ENCODE measurements around the gene TMC6.

Gene TMC6

DNA sequence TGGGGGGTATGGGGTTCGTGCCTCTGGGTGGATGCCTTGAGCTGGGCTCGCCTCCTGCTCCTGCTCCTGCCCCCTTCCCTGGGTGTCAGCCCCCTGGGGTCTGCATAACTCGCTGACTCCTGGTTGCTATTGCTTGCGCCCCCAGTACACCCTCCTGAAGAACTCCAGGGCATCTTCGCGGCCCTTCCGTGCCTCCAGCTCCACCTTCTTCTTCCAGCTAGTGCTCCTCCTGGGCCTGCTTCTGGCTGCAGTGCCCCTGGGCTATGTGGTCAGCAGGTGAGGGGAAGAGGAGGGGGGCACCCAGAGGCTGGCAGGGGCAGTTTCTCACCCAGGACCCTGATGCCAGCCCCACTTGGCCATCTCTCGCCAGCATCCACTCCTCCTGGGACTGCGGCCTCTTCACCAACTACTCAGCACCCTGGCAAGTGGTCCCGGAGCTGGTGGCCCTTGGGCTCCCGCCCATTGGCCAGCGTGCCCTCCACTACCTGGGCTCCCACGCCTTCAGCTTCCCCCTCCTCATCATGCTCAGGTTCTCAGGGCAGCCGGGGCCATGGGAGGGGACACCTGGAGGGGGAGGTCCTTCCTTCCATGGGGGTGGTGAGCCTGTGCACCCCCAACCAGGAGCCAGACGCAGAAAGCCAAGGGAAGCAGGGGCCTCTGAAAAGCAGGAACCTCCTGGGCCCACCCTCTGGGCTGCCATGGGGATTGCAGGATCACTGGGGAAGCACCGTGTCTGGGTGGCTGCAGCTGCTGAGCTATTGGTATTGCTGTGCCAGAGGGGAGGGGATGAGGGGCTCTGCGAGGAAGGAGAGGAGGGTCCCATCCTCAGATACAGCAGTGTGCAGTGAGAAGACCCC lies 9.9 kb upstream of the TMC6 start:
- no peak overlapping the region for H3K27ac ChIP-seq (ENCODE audit: low read depth, low read length)
- no peaks in the 10 kb centered on the region for H3K9me2 ChIP-seq (replicated peaks; ENCODE audit: control insufficient read depth, low read length)
- no peak overlapping the region for H3K4me3 ChIP-seq (ENCODE audit: low read length)
- no peaks in the 10 kb centered on the region for H3K9me3 ChIP-seq (ENCODE audit: control insufficient read depth, insufficient read depth, low read length)
- H3K4me1 ChIP-seq (ENCODE audit: control insufficient read depth, low read length) = peaks cover 51% of the 10 kb centered on the region
- peaks cover 16% of the 10 kb centered on the region for H3K79me2 ChIP-seq (ENCODE audit: control insufficient read depth, low read length)
- H4K20me1 ChIP-seq (ENCODE audit: control insufficient read depth, insufficient read depth, low read depth, low read length) = peaks cover 3% of the 10 kb centered on the region; the same call in 1 of the 2 replicates
- H3K4me2 ChIP-seq (ENCODE audit: low read length) = no peak overlapping the region
- TF ChIP-seq, protein P1, sequence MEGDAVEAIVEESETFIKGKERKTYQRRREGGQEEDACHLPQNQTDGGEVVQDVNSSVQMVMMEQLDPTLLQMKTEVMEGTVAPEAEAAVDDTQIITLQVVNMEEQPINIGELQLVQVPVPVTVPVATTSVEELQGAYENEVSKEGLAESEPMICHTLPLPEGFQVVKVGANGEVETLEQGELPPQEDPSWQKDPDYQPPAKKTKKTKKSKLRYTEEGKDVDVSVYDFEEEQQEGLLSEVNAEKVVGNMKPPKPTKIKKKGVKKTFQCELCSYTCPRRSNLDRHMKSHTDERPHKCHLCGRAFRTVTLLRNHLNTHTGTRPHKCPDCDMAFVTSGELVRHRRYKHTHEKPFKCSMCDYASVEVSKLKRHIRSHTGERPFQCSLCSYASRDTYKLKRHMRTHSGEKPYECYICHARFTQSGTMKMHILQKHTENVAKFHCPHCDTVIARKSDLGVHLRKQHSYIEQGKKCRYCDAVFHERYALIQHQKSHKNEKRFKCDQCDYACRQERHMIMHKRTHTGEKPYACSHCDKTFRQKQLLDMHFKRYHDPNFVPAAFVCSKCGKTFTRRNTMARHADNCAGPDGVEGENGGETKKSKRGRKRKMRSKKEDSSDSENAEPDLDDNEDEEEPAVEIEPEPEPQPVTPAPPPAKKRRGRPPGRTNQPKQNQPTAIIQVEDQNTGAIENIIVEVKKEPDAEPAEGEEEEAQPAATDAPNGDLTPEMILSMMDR (IDR thresholded peaks at IDR 0.05; ENCODE audit: low read depth, low read length, poor library complexity, severe bottlenecking) = no peak
- TF ChIP-seq EZH2phosphoT487 (IDR thresholded peaks at IDR 0.05; ENCODE audit: borderline replicate concordance, low read length) = no peak
- peaks cover 13% of the 10 kb centered on the region for H3F3A ChIP-seq (ENCODE audit: control insufficient read depth, insufficient read depth)
- H3K36me3 ChIP-seq (ENCODE audit: control insufficient read depth, low read length) = peaks cover 72% of the 10 kb centered on the region
- no peaks in the 10 kb centered on the region for H3K27me3 ChIP-seq (ENCODE audit: control insufficient read depth, low read length)

DNA sequence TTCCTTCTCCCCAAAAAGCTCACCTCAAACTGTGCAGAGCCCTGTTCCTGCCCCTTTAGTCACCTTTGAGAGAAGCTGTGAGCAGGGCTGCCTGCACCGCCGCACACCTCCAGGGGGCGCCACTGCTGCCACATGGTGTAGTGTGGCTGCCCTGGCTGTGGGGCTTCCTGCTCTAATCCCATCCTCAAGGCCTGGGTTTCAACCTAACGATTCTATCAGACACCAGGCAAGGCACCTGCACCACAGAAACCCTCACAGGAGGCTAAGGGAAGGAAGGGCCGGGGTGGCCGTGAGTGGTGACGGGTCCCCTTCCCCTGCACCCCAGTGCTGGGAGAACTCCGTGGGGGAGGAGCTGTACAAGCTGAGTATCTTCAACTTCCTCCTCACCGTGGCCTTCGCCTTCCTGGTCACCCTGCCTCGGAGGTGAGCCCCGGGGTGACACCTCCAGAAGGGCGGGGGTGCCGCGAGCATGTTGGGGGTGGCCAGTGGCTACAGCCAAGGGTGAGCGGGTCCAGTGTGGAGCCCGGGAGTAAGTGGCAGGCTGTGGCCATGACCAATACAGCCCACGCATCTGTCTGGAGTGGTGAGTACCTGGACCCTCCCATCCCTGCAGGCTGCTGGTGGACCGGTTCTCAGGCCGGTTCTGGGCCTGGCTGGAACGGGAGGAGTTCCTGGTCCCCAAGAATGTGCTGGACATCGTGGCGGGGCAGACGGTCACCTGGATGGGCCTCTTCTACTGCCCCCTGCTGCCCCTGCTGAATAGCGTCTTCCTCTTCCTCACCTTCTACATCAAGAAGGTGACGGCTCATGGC lies 9.0 kb upstream of the TMC6 start:
- H3K4me3 ChIP-seq (ENCODE audit: low read length) = 0 out of 2 replicates have a peak overlapping the region, but pooled peaks have one; percentile 2
- peaks cover 3% of the 10 kb centered on the region; the same call in 1 of the 2 replicates for H4K20me1 ChIP-seq (ENCODE audit: control insufficient read depth, insufficient read depth, low read depth, low read length)
- H3F3A ChIP-seq (ENCODE audit: control insufficient read depth, insufficient read depth) = peaks cover 12% of the 10 kb centered on the region
- H3K36me3 ChIP-seq (ENCODE audit: control insufficient read depth, low read length) = peaks cover 79% of the 10 kb centered on the region
- no peak for TF ChIP-seq EZH2phosphoT487 (IDR thresholded peaks at IDR 0.05; ENCODE audit: borderline replicate concordance, low read length)
- TF ChIP-seq, protein P1 (IDR thresholded peaks at IDR 0.05; ENCODE audit: low read depth, low read length, poor library complexity, severe bottlenecking) = peak; percentile 96
- H3K9me2 ChIP-seq (replicated peaks; ENCODE audit: control insufficient read depth, low read length) = no peaks in the 10 kb centered on the region
- peak overlapping the region; percentile 47 for H3K27ac ChIP-seq (ENCODE audit: low read depth, low read length)
- H3K9me3 ChIP-seq (ENCODE audit: control insufficient read depth, insufficient read depth, low read length) = no peaks in the 10 kb centered on the region
- H3K4me1 ChIP-seq (ENCODE audit: control insufficient read depth, low read length) = peaks cover 60% of the 10 kb centered on the region
- H3K4me2 ChIP-seq (ENCODE audit: low read length) = peak overlapping the region; percentile 21; the same call in 1 of the 2 replicates
- peaks cover 25% of the 10 kb centered on the region for H3K79me2 ChIP-seq (ENCODE audit: control insufficient read depth, low read length)
- no peaks in the 10 kb centered on the region for H3K27me3 ChIP-seq (ENCODE audit: control insufficient read depth, low read length)

DNA sequence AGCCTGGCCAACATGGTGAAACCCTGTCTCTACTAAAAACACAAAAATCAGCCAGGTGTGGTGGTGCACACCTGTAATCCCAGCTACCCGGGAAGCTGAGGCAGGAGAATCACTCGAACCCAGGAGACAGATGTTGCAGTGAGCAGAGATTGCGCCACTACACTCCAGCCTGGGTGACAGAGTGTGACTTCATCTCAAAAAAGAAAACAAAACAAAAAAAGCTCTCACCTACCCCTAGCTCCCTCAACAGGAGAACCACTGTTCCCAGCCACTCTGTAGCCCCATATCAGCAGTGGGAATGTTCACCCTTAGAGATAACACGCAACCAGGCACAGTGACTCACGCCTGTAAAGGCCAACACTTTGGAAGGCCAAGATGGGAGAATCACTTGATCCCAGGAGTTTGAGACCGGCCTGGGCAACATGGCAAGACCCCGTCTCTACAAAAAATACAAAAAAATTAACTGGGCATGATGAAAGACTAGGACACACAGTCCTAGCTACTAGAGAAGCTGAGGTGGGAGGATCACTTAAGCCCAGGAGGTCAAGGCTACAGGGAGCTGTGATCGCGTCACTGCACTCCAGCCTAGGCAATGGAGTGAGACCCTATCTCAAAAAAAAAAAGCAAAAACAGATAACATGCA lies 7.4 kb upstream of the TMC6 start:
- Histone ChIP-seq H3K9me3 (ENCODE audit: control insufficient read depth, insufficient read depth, low read length) (no peaks in the 10 kb centered on the region), H3K4me2 (ENCODE audit: low read length) (no peak overlapping the region), H3K36me3 (ENCODE audit: control insufficient read depth, low read length) (peaks cover 81% of the 10 kb centered on the region), H3K27ac (ENCODE audit: low read depth, low read length) (no peak overlapping the region), H3K9me2 (replicated peaks; ENCODE audit: control insufficient read depth, low read length) (no peaks in the 10 kb centered on the region), H3K4me1 (ENCODE audit: control insufficient read depth, low read length) (peaks cover 68% of the 10 kb centered on the region), H3K79me2 (ENCODE audit: control insufficient read depth, low read length) (peaks cover 41% of the 10 kb centered on the region), H3F3A (ENCODE audit: control insufficient read depth, insufficient read depth) (peaks cover 11% of the 10 kb centered on the region), H3K27me3 (ENCODE audit: control insufficient read depth, low read length) (no peaks in the 10 kb centered on the region), H3K4me3 (ENCODE audit: low read length) (no peak overlapping the region), H4K20me1 (ENCODE audit: control insufficient read depth, insufficient read depth, low read depth, low read length) (peaks cover 3% of the 10 kb centered on the region; the same call in 1 of the 2 replicates)
- no peak for TF ChIP-seq EZH2phosphoT487 (IDR thresholded peaks at IDR 0.05; ENCODE audit: borderline replicate concordance, low read length)
